Suprapubic skin (tissue), 4 donors: Measurements from ENCODE around the gene PKMYT1. TPM values are rescaled to one million over a fixed set of nuclear protein-coding genes. Genes with fewer than 3 reads are reported as not detected.
"Not testable (repeated sequence)": the region's sequence is repeated elsewhere in the genome, so short reads cannot be mapped to it uniquely, and the experiment has no call there.

Experiments used
- DNase-seq, 2 donors: peaks; one replicate each; pipeline ENCODE4 v3.0.0-alpha.2; 2019; ENCODE audit warnings: low spot score in 2 of 2
- H3K27ac ChIP-seq: fragments of 200-600 bp; sonication (generic); one replicate; pipeline ENCODE4 v1.5.1; 2019
- H3K27me3 ChIP-seq: fragments of 200-600 bp; sonication (generic); one replicate; pipeline ENCODE4 v1.5.1; 2019
- H3K36me3 ChIP-seq: fragments of 200-600 bp; sonication (generic); one replicate; pipeline ENCODE4 v1.5.1; 2019
- H3K4me1 ChIP-seq: fragments of 200-600 bp; sonication (generic); one replicate; pipeline ENCODE4 v1.5.1; 2019
- H3K4me3 ChIP-seq: fragments of 200-600 bp; sonication (generic); one replicate; pipeline ENCODE4 v1.5.1; 2019; ENCODE audit warnings: mild to moderate bottlenecking
- H3K9me3 ChIP-seq: fragments of 200-600 bp; sonication (generic); one replicate; pipeline ENCODE4 v1.5.1; 2019
- EP300 ChIP-seq: sonication (generic); formaldehyde crosslinking; IDR thresholded peaks from one replicate; pipeline ENCODE4 v1.6.1; 2017; ENCODE audit warnings: antibody characterized with exemption
- POLR2A ChIP-seq, 2 donors: fragments of 450-650 bp; IDR thresholded peaks; one replicate each; pipeline ENCODE4 v1.6.1; 2017; ENCODE audit warnings: antibody characterized with exemption in 2 of 2, mild to moderate bottlenecking in 2 of 2, moderate library complexity in 2 of 2
- POLR2AphosphoS5 ChIP-seq, 3 donors: sonication (generic); formaldehyde crosslinking; IDR thresholded peaks; one replicate each; pipeline ENCODE4 v1.6.1; 2017; ENCODE audit warnings: antibody characterized with exemption in 3 of 3
- WGBS: methylation state at CpG from one replicate; pipeline ENCODE4 v1.1.5; 2018; 5-methylcytosine and 5-hydroxymethylcytosine counted together
- total RNA-seq, 4 donors: library from RNA; depleted of rRNA; stranded (reverse); fragments of >200 nt; gene quantifications; one replicate each; pipeline ENCODE4 v1.1.0, GENCODE V29; 2016
- TF ChIP-seq, protein P1 (sequence below), 2 donors: fragments of 200-600 bp in 1 of 2; fragments of 450-650 bp in 1 of 2; sonication (generic) in 1 of 2; IDR thresholded peaks; one replicate each; pipeline ENCODE4 v1.5.1; 2016 to 2019; ENCODE audit warnings: antibody characterized with exemption in 2 of 2, mild to moderate bottlenecking in 1 of 2, moderate library complexity in 1 of 2

The PKMYT1 gene
- total RNA-seq, 4 donors from 2014 or later: 1.9 to 6.4 (median 4.7) TPM

DNA sequence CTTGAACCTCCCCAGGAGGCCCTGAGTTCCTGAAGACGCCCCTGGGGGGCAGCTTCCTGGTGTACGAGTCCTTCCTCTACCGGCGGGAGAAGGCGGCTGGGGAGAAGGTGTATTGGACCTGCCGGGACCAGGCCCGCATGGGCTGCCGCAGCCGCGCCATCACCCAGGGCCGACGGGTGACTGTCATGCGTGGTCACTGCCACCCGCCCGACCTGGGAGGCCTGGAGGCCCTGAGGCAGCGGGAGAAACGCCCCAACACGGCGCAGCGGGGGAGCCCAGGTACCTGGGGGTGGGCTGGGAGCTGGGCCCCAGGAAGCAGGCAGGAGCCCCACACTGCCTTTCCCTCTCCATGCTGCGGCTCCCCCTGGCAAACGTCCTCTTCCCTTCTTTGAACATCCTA, 46.5 kb downstream of the PKMYT1 start:
- H3K36me3 ChIP-seq: peaks cover 84% of the 10 kb centered on the region
- H3K27me3 ChIP-seq: no peaks in the 10 kb centered on the region
- H3K4me3 ChIP-seq: no peak overlapping the region
- TF ChIP-seq EP300 (no peak), POLR2A (IDR thresholded peaks at IDR 0.05) (no peak), POLR2AphosphoS5 (IDR thresholded peaks at IDR 0.05) (no peak)
- TF ChIP-seq, protein P1, sequence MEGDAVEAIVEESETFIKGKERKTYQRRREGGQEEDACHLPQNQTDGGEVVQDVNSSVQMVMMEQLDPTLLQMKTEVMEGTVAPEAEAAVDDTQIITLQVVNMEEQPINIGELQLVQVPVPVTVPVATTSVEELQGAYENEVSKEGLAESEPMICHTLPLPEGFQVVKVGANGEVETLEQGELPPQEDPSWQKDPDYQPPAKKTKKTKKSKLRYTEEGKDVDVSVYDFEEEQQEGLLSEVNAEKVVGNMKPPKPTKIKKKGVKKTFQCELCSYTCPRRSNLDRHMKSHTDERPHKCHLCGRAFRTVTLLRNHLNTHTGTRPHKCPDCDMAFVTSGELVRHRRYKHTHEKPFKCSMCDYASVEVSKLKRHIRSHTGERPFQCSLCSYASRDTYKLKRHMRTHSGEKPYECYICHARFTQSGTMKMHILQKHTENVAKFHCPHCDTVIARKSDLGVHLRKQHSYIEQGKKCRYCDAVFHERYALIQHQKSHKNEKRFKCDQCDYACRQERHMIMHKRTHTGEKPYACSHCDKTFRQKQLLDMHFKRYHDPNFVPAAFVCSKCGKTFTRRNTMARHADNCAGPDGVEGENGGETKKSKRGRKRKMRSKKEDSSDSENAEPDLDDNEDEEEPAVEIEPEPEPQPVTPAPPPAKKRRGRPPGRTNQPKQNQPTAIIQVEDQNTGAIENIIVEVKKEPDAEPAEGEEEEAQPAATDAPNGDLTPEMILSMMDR (IDR thresholded peaks at IDR 0.05): no peak
- no peaks in the 10 kb centered on the region for H3K4me1 ChIP-seq
- H3K9me3 ChIP-seq: no peaks in the 10 kb centered on the region
- WGBS: 86% methylated on average over 9 of the region's 22 CpGs
- no peak overlapping the region for H3K27ac ChIP-seq
- no peak for DNase-seq

DNA sequence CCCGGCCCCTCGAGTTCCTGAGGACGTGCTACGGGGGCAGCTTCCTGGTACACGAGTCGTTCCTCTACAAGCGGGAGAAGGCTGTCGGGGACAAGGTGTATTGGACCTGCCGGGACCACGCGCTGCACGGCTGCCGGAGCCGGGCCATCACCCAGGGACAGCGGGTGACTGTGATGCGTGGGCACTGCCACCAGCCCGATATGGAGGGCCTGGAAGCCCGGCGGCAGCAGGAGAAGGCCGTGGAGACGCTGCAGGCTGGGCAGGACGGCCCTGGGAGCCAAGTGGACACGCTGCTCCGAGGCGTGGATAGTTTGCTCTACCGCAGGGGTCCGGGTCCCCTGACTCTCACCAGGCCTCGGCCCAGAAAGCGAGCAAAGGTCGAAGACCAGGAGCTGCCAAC, 47.1 kb downstream of the PKMYT1 start:
- H3K9me3 ChIP-seq: no peaks in the 10 kb centered on the region
- no peak overlapping the region for H3K4me3 ChIP-seq
- peaks cover 80% of the 10 kb centered on the region for H3K36me3 ChIP-seq
- no peak overlapping the region for H3K27ac ChIP-seq
- H3K4me1 ChIP-seq: no peaks in the 10 kb centered on the region
- TF ChIP-seq EP300: no peak
- TF ChIP-seq, protein P1 (IDR thresholded peaks at IDR 0.05): no peak
- no peak for TF ChIP-seq POLR2A (IDR thresholded peaks at IDR 0.05)
- TF ChIP-seq POLR2AphosphoS5 (IDR thresholded peaks at IDR 0.05): no peak
- 96% methylated on average over 5 of the region's 30 CpGs for WGBS
- no peaks in the 10 kb centered on the region for H3K27me3 ChIP-seq
- no peak for DNase-seq

DNA sequence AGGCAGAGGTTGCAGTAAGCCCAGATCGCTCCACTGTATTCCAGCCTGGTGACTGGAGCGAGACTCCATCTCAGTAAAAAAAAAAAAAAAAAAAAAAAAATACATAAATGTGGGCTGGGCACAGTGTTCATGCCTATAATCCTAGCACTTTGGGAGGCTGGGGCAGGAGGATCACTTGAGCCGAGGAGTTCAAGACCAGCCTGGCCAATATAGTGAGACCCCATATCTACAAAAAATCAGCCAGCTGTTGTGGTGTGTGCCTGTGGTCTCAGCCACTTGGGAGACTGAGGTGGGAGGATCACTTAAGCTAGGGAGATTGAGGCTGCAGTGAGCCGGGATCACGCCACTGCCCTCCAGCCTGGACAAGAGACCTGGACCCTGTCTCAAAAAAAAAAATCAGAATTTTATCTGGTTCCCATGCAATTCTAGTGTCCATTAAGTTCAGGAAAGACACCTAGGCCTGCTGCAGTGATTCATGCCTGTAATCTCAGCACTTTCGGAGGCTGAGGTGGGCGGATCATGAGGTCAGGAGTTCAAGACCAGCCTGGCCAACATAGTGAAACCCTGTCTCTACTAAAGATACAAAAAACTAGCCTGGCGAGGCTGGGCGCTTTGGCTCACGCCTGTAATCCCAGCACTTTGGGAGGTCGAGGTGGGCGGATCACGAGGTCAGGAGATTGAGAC, 48.9 kb downstream of the PKMYT1 start:
- not testable (repeated sequence) for H3K27ac ChIP-seq, DNase-seq, H3K27me3 ChIP-seq, H3K4me3 ChIP-seq, H3K9me3 ChIP-seq, H3K4me1 ChIP-seq
- peaks cover 62% of the 10 kb centered on the region for H3K36me3 ChIP-seq
- WGBS: 86% methylated on average over 13 of the region's 13 CpGs

DNA sequence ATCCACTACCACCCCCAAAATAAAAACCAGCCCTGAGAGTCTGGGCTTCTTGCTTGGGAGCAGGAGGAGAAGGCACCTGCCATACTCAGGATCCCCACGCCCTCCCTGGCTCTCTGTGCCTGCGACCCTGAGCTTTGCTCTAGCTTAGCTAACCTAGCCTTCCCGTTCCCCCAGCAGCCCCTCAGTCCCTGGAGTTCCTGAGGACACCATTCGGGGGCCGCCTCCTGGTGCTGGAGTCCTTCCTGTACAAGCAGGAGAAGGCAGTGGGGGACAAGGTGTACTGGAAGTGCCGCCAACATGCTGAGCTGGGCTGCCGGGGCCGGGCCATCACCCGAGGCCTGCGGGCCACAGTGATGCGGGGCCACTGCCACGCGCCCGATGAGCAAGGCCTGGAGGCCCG, 50.0 kb downstream of the PKMYT1 start:
- DNase-seq: no peak
- Histone ChIP-seq H3K27me3 (no peaks in the 10 kb centered on the region), H3K27ac (no peak overlapping the region), H3K4me1 (peaks cover 14% of the 10 kb centered on the region), H3K9me3 (no peaks in the 10 kb centered on the region), H3K36me3 (peaks cover 52% of the 10 kb centered on the region), H3K4me3 (no peak overlapping the region)
- 95% methylated on average over 7 of the region's 15 CpGs for WGBS
- TF ChIP-seq POLR2A (IDR thresholded peaks at IDR 0.05) (no peak), EP300 (no peak), POLR2AphosphoS5 (IDR thresholded peaks at IDR 0.05) (no peak)
- TF ChIP-seq, protein P1 (IDR thresholded peaks at IDR 0.05): no peak

DNA sequence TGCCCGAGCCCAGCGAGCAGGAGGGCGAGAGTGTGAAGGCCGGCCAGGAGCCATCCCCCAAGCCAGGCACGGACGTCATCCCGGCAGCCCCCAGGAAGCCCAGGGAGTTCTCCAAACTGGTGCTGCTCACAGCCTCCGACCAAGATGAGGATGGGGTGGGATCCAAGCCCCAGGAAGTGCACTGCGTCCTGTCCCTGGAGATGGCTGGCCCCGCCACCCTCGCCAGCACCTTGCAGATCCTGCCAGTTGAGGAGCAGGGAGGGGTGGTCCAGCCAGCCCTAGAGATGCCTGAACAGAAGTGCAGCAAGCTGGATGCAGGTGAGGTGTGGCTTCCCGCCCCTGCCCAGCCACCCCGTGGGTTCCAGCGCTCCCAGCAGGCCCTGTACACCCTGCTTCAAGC, 50.6 kb downstream of the PKMYT1 start:
- TF ChIP-seq, protein P1 (IDR thresholded peaks at IDR 0.05): no peak
- TF ChIP-seq POLR2A (IDR thresholded peaks at IDR 0.05): no peak
- Histone ChIP-seq H3K27me3 (no peaks in the 10 kb centered on the region), H3K27ac (no peak overlapping the region), H3K9me3 (no peaks in the 10 kb centered on the region), H3K36me3 (peaks cover 48% of the 10 kb centered on the region), H3K4me1 (peaks cover 18% of the 10 kb centered on the region), H3K4me3 (no peak overlapping the region)
- WGBS: 74% methylated on average over 5 of the region's 14 CpGs
- no peak for DNase-seq

DNA sequence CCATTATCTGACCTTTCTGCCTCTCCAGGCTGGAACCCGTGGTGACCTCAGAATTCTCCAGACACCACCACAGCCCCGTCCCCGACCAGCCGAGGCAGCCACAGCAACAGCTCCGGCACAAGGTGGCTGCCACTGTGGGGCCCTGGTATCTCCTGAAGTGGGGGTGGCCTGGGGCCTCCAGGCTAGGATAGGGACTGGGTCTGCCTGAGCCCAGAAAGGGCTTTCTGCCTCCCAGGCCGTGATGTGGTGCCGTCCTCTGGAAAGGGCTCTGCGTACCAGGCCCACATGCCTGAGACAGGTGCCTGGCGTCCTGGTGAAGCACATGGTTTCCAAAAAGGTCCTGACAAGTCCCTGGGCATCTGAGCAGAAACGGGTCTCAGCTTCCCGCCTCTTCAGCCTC, 51.5 kb downstream of the PKMYT1 start:
- peaks cover 18% of the 10 kb centered on the region for H3K4me1 ChIP-seq
- 93% methylated on average over 11 of the region's 11 CpGs for WGBS
- peaks cover 39% of the 10 kb centered on the region for H3K36me3 ChIP-seq
- TF ChIP-seq, protein P1 (IDR thresholded peaks at IDR 0.05): no peak
- TF ChIP-seq EP300 (no peak), POLR2AphosphoS5 (IDR thresholded peaks at IDR 0.05) (no peak), POLR2A (IDR thresholded peaks at IDR 0.05) (no peak)
- H3K27me3 ChIP-seq: no peaks in the 10 kb centered on the region
- H3K27ac ChIP-seq: no peak overlapping the region
- no peaks in the 10 kb centered on the region for H3K9me3 ChIP-seq
- no peak for DNase-seq
- H3K4me3 ChIP-seq: no peak overlapping the region

DNA sequence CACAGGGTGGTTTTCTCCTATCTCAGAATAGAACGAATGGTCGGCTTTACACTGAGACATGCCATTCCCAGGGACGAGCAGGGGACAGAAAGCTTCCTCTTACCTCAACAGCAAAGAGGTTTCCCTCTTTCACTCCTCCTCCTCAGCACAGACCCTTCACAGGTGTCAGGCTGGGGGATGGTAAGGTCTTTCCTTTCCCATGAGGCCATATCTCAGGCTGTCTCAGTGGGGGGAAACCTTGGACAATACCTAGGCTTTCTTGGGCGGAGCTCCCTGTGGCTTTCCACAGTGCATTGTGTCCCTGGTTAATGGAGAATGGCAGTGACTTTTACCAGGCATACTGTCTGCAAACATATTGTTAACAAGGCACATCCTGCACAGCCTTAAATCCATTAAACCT, 52.1 kb downstream of the PKMYT1 start:
- 84% methylated on average over 4 of the region's 4 CpGs for WGBS
- not testable (repeated sequence) for H3K9me3 ChIP-seq, H3K27me3 ChIP-seq, H3K27ac ChIP-seq, DNase-seq, H3K4me3 ChIP-seq
- peaks cover 18% of the 10 kb centered on the region for H3K4me1 ChIP-seq
- H3K36me3 ChIP-seq: peaks cover 33% of the 10 kb centered on the region
